Suppressor macrophage treated with lipopolysaccharide for 4 hours (primary cell): ENCODE results near the gene TEKT2.

Source experiments
- DNase-seq: peaks from one replicate; pipeline ENCODE4 v3.0.0-alpha.2; 2020

TEKT2 gene

GRCh38 chr1:36087233-36088123 lies 3.6 kb downstream of the TEKT2 start:
- DNase-seq = no peak

- DNase-seq = no peak
Measured at GRCh38 chr1:36088265-36088576, 4.3 kb downstream of the TEKT2 start.

GRCh38 chr1:36088577-36089392 lies 4.9 kb downstream of the TEKT2 start, which contains the start of gene ADPRS:
Gene ADPRS (plus strand): TSS chr1:36088892. CDS start chr1:36088905, 13 bp downstream.
- DNase-seq = peak; percentile 95

- DNase-seq = peak; percentile 92
Measured at GRCh38 chr1:36089393-36090121, 5.7 kb downstream of the TEKT2 start.

GRCh38 chr1:36091141-36091540 lies 7.2 kb downstream of the TEKT2 start:
- DNase-seq = no peak

- DNase-seq = no peak
Measured at GRCh38 chr1:36091698-36092097, 7.8 kb downstream of the TEKT2 start.

- no peak for DNase-seq
Measured at GRCh38 chr1:36092166-36092797, 8.4 kb downstream of the TEKT2 start.

GRCh38 chr1:36092798-36093185 lies 8.9 kb downstream of the TEKT2 start:
- DNase-seq = no peak

- no peak for DNase-seq
Measured at GRCh38 chr1:36093226-36093625, 9.3 kb downstream of the TEKT2 start.

GRCh38 chr1:36093929-36094328 lies 10.0 kb downstream of the TEKT2 start:
- no peak for DNase-seq

- DNase-seq = no peak
Measured at GRCh38 chr1:36094621-36095061, 10.7 kb downstream of the TEKT2 start.

- DNase-seq = peak; percentile 46
Measured at GRCh38 chr1:36095760-36096405, 12.0 kb downstream of the TEKT2 start.

- DNase-seq = no peak
Measured at GRCh38 chr1:36096500-36097432, 12.9 kb downstream of the TEKT2 start.

GRCh38 chr1:36097693-36098585 lies 14.0 kb downstream of the TEKT2 start:
- no peak for DNase-seq

- DNase-seq = no peak
Measured at GRCh38 chr1:36098650-36099365, 14.9 kb downstream of the TEKT2 start.

GRCh38 chr1:36099681-36100341 lies 15.9 kb downstream of the TEKT2 start:
- peak; percentile 77 for DNase-seq

GRCh38 chr1:36100376-36100775 lies 16.5 kb downstream of the TEKT2 start:
- no peak for DNase-seq

- no peak for DNase-seq
Measured at GRCh38 chr1:36101546-36101945, 17.7 kb downstream of the TEKT2 start.

- no peak for DNase-seq
Measured at GRCh38 chr1:36106269-36106668, 22.4 kb downstream of the TEKT2 start.
